Colon (tissue), 2 donors: ENCODE results near the gene VSTM2A.
"Not testable (repeated sequence)": the region's sequence is repeated elsewhere in the genome, so short reads cannot be mapped to it uniquely, and the experiment has no call there.

ENCODE experiments used
- FAIRE-seq: peaks from 2 replicates; lab custom pipeline; 2012; peaks lifted over from hg19 to GRCh38; lab: Jason Lieb, UNC
- donor health status: control.
- donor health status: control.

VSTM2A gene

DNA sequence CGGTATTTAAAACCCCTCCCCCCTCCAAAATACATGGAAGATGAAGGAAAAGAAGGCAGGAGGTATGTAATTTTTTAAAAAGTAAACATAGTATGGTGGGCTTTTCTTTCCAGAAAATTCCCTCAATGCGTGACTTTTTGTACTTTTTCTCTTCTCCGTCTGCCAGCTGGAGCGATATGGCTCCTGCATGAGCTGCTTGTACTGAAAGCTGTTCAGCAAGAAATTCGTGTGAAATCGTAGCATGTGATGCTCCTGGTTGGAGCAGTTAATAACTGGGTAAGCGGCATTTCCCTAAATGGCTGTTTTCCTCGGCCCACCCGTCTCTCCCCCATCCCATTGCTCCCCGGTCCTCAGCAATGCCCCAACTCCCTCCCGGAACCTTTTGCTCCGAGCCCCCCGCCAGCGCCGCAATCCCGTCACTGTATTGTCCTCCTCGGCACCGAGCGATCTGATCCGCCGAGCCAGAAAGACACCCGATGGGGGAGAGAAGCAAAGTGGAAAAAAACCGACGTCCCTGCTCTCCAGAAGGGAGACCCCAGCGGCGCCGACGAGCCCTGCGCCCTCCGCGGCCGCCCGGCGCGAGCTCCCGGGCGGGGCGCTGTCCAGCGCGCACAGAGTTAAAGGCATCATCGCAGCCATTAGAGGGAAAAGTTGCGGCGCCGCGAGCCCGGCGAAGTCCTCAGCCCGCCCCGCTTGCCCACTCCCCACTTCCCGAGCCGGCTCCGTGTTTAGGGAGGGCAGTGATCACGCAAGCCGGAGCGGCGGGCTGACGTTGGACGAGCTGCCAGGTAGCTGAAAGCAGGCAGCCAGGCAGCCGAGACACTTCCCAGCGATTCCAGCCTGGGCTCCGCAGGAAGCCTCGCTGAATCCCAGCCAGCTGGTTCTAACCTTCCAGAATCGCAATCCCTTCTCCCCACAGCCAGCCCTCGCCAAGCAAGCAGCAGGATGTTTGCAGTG is at the start of gene VSTM2A:
TSS of gene VSTM2A (plus strand) at position 707 of the 957 bp plus-strand sequence. CDS start 356 bp downstream, outside the sequence.
- no peak for FAIRE-seq

DNA sequence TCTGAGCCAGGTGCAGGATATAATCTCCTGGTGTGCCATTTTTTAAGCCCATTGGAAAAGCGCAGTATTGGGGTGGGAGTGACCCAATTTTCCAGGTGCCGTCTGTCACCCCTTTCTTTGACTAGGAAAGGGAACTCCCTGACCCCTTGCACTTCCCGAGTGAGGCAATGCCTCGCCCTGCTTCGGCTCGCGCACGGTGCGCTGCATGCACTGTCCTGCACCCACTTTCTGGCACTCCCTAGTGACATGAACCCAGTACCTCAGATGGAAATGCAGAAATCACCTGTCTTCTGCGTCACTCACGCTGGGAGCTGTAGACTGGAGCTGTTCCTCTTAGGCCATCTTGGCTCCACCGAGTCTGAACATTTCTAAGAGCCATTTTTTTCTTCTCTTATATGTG is 37.6 kb upstream of the VSTM2A start:
- not testable (repeated sequence) for FAIRE-seq

DNA sequence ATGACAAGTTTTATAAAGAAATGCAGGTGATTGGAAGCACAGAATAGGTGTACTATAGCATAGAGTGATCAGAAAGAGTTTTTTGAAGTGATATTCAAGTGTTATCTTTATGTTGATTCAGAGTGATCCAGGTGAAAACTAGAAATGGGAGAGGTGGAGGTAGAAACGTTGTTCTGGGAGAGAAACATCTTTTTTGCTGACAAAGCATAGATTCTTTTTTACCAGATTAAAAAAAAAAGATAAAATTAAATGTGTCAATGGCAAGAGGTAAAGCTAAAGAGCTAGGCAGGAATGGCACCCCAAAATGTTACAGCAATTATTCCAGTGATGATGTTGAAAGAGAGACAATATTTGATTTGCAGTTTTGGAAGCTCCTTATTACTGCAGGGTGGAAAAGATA is 12.6 kb upstream of the VSTM2A start:
- no peak for FAIRE-seq

GRCh38 chr7:54538122-54538521 is 4.1 kb upstream of the VSTM2A start:
- FAIRE-seq: no peak

DNA sequence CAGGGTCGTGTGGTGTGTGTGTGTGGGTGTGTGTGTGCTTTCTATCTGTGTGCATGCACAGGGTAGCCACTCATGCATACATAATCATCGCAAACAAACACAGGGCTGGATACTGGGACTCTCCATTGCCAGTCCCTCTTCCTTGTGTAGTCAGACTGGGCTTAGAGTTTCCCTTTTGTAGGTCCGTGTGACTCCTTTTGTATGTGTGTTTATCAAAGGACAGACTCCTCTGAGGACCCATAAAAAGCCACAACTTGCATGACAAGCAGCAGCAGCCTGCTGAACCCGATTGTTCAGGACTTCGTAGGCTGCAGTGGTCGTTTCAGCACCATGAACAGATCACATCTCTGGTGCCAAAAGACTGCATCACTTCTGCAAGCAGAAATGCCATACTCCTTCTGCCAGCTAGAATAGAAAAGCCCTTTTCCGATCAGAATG is 895 bp downstream of the VSTM2A start:
- FAIRE-seq: no peak

DNA sequence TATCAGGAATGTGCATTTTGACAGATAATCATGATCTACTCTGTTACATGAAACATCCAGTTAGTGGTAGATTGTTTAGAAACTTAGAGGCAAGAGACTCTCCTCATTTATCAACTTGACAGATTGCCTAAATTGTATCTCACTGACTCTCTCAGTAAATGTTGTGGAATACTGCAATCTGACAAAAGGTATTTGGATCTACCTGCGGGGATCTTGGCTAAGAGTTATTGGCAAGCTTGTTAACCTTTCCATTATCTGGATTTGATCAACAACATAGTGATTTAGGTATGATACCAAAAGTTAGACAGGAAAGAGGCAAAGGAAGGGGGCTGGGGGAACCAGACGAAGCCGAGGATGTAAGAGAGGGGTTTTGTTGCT is 2.0 kb downstream of the VSTM2A start:
- FAIRE-seq: no peak

DNA sequence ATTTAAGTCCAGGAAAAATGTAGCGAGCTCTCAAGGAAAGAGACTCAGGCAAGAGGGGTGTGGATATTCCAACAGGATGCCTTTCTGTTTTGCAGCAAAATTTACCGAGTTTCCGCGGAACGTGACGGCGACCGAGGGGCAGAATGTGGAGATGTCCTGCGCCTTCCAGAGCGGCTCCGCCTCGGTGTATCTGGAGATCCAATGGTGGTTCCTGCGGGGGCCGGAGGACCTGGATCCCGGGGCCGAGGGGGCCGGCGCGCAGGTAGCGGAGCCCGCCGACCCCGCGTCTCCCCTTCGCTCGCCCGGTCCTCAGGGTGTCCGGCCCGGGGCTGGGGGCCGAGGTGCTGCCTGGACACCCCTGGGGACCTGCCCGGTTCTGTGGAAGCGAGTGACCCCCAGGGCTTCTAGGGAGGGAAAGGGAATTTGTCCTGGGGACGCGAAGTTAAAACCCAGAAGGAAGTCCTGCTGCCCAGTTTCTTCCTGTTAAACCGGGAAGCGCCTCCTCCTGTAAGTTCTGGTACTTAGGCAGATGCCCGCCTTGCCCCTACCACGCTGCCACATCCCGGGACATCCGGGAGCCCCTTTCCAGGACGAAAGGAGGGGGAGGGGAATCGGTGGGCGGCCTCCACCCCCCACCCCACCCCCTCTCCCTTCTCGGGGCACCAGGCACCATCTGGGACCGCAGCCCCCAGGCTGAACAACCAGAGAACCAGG is 2.5 kb downstream of the VSTM2A start:
- FAIRE-seq: no peak

GRCh38 chr7:54545241-54545563 is 3.0 kb downstream of the VSTM2A start:
- no peak for FAIRE-seq

DNA sequence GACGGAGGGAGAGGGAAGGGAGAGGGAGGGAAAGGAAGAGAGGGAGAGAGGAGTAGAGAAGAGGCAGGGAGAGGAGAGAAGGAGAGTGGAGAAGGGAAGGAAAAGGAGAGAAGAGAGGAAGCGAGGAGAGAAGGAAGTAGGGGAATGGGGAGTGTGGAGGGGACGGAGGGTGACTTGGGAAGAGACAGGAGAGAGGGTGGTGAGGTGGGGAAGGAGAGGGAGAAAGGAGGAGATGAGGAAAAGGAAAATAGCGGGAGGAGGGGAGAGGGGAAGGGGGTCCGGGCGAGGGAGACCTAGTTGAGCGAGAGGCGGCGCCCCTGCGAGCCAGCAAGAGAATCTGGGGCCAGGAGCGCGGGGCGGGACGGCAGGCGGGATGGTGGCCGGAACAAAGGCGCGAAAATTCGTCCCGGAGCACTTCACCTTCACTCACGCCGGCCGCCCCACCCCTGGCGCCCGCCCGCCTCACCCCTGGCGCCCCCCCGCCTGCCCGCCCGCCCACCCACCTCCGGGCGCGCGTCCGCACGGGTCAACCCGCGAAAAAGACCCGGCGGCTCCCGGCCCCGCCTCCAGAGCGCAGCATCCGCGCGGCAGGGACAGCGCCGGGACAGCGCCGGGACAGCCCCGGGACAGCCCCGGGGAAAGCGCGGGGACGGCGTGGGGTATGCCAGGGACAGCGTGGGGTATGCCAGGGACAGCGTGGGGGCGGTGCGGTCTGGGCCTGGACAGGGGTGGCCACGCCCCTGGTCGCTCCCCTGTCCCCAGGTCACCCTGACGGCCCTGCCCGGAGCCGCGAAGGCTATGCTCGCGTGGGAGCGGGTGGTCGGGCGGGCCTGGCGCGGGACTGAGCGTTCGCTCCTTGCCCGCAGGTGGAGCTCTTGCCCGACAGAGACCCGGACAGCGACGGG is 4.2 kb downstream of the VSTM2A start:
- FAIRE-seq: no peak

DNA sequence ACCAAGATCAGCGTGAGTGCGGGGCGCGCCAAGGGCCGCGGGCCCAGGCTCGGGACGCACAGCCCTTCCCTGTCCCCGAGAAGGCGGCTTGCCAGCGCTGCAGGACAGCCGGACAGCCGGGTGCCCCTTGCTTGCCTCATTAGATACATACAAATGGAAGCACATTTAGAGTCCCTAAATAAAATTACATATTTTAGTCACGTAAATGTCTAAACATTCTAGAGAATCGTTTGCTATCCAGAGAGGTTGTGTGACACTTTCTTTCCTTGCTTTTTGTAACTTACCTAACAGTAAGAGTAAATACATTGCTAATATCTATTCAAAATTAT is 4.8 kb downstream of the VSTM2A start:
- FAIRE-seq: no peak

GRCh38 chr7:54550471-54550870 is 8.3 kb downstream of the VSTM2A start:
- FAIRE-seq: no peak

DNA sequence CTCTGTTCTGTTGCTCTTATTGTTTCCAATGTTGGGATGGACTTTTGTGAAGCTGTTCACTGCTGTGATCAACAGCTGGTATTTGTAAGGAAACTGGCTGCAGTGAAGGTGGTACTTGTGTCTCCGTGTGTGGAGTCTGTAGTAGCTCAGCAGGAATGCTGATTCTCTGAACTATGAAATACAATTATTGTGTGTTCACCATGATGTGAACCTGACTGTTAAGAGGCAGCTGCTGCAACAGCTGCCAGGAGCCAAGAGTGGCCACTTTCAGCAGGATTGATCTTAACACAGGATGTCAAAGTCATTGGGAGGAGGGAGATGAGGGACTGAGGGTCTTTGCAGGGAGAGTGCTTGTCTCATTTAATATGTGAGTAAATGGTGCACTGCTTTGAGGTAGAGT is 13.9 kb downstream of the VSTM2A start:
- no peak for FAIRE-seq

GRCh38 chr7:54559401-54559800 is 17.2 kb downstream of the VSTM2A start:
- FAIRE-seq: no peak

DNA sequence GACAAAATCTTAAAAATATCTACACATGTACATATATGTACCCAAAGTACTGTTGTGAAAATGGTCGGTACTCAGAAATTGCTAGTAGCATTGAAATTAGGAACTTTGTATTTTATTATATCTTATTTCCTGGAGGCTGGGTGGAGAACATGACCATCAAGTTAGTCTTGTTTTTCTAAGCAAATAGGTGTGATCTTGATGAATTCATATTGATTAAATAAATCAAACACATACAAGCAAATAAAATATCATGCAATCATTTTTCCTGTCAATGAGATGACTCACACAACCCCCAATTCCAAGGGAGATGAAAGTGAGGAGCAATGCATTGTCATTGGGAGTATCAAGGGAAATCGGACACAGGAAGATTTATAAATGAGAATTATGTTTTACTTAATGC is 18.0 kb downstream of the VSTM2A start:
- FAIRE-seq: no peak

DNA sequence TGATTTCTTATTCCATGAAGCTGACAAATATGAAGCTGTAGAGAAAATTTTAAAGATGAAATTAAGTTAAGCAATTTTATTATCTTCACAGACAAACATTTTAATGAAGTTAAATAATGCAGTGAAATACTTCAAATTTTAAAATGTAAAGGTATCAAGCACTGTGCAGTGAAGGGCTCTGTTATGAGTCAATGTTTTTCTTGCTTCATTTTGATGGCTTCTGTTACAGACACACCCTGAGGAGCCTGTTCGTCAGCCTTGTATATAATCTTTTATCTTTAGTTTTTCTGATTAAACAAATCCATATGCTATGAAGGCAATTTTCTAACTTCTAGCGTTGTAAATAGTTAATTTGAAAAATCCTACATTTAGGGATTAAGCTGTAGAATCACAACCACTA is 18.5 kb downstream of the VSTM2A start:
- no peak for FAIRE-seq

GRCh38 chr7:54563329-54563916 is 21.2 kb downstream of the VSTM2A start:
- no peak for FAIRE-seq

- no peak for FAIRE-seq
These were observed 23.3 kb downstream of the VSTM2A start for GRCh38 chr7:54565432-54565831.

DNA sequence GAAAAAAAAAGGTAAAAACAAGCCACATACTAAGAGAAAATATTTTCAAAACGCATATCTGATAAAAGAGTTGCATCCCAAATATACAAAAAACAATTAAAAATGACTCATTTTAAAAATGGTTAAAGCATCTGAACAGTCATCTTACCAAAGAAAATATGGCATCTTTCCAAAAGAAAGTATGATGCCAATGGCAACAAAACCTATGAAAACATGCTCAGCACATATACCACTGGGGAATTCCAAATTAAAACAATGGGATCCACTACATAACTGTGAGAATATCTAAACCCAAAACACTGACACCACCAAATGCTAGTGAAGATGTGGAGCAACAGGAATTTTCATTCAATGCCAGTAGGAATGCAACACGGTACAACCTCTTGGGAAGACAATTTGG is 39.3 kb downstream of the VSTM2A start:
- FAIRE-seq: no peak

DNA sequence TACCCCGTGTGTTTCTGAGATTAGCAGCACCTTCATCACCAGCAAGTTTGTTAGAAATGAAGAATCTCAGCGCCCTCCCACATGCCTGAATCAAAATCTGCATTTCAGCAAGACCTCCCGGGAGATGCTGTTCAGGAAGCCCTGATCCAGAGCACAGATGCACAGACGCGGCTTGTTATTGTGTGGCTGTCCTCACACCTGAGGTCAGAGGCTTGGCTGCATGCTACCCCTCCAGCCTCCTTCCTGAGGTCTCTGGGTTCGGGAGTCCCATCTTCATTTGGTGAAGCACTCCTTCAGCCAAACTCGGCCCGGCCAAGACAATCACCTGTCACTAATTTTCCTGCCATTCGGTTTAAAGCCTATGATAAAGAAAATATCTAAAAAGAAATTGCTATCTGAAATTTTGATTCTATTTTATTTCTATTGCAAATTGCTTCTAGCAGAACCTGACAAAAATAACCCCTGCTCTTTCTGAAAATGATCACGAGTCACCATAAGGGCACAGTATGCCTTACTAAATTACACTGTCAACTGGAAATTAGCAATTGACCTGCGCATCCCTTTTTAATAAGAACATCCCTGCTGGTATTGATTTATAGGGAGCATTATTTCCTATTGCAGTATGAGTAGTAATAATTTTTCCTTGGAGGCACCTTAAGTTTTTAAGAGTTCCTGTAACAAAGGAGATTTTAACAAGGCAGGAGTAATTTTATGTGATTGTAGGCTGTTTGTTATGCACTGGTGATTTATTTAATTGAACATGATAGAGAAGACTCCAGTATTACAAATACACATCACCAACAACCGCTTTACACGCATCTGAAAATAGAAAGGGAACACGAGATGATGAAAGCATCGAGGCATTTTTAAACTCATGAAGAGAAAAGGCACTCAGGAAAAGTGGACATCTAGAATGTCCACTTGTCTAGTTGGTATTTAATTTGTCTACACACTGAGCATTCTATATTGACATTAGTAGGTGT is 49.5 kb downstream of the VSTM2A start:
- FAIRE-seq: no peak

DNA sequence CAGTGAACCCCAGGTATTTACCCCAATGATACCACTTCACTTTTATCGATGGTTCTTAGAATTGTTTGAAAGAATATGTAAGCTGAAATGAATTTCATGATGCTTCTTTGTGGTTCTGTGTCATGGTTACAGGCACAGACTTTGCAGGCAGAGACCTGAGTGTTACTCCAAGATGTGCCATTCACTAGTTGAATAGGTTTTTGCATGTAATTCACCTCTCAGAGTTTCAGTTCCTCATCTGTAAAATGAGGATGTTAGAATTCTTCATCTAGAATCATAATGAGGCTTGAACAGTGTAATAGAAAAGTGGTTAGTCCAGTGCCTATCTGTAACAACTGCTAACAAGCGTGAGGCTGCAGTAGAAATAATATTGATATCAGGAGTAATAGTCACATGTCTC is 54.6 kb downstream of the VSTM2A start:
- FAIRE-seq: no peak

- FAIRE-seq: no peak
These were observed 73.4 kb downstream of the VSTM2A start for GRCh38 chr7:54615537-54615936.
